Panc1 (cell line): Measurements from ENCODE around the gene SDCBP2. TPM values are rescaled to one million over a fixed set of nuclear protein-coding genes. Genes with fewer than 3 reads are reported as not detected.

Experiments used
- ATAC-seq: fragments of 200-7000 bp; cut with Tn5 transposase; 2 replicates; pipeline ENCODE4 v1.9.1; 2020; ENCODE audit warnings: mild to moderate bottlenecking, moderate library complexity
- BruUV-seq: library from RNA; stranded (reverse); fragments of 400-500 nt; replicated peaks from 2 replicates; lab custom pipeline; 2021; lab: Mats Ljungman, UMichigan
- CTCF ChIA-PET: fragments of 300-600 bp; sonication (Branson Sonifier 250); formaldehyde crosslinking; loops from one replicate; lab custom pipeline; 2022; ENCODE audit warnings: antibody characterized with exemption; lab: Charles Lee
- POLR2A ChIA-PET: fragments of 300-600 bp; sonication (Branson Sonifier 250); formaldehyde crosslinking; loops from one replicate; lab custom pipeline; 2022; ENCODE audit warnings: antibody characterized with exemption; lab: Charles Lee
- DNase-seq: peaks from one replicate; pipeline ENCODE4 v3.0.0-alpha.2; 2010; ENCODE audit warnings: low read depth, low spot score
- H3K27ac ChIP-seq: 2 replicates; pipeline ENCODE4 v1.5.1; 2011; ENCODE audit warnings: mild to moderate bottlenecking, low read length, inconsistent platforms
- H3K27me3 ChIP-seq: fragments of 200-500 bp; sonication (Bioruptor generic); 2 replicates; pipeline ENCODE4 v1.6.0; 2014; ENCODE audit warnings: low read length, inconsistent platforms; ENCODE audit not compliant: control insufficient read depth, insufficient read depth
- H3K36me3 ChIP-seq: fragments of 200-500 bp; sonication (Bioruptor generic); 2 replicates; pipeline ENCODE4 v1.5.1; 2014; ENCODE audit warnings: inconsistent platforms, mild to moderate bottlenecking, low read length, moderate library complexity; ENCODE audit not compliant: control insufficient read depth, insufficient read depth
- H3K4me1 ChIP-seq: 2 replicates; pipeline ENCODE4 v1.5.1; 2011; ENCODE audit warnings: inconsistent platforms, mild to moderate bottlenecking, low read length, moderate library complexity; ENCODE audit not compliant: control insufficient read depth, insufficient read depth
- H3K4me3 ChIP-seq, 2 experiments: 2 replicates each; pipeline ENCODE4 v1.5.1; 2011 to 2012; ENCODE audit warnings: low read depth in 2 of 2, low read length in 2 of 2, mild to moderate bottlenecking in 2 of 2, inconsistent platforms in 1 of 2, moderate library complexity in 1 of 2
- H3K9me3 ChIP-seq: fragments of 200-500 bp; sonication (Bioruptor generic); 2 replicates; pipeline ENCODE4 v1.5.1; 2014; ENCODE audit warnings: low read depth, mild to moderate bottlenecking, inconsistent platforms, low read length, moderate library complexity; ENCODE audit not compliant: control insufficient read depth, insufficient read depth
- CTCF ChIP-seq: fragments of 450-650 bp; IDR thresholded peaks from 2 replicates; pipeline ENCODE4 v1.5.1; 2017; ENCODE audit warnings: mild to moderate bottlenecking
- POLR2AphosphoS5 ChIP-seq: IDR thresholded peaks from 2 replicates; pipeline ENCODE4 v1.6.1; 2012; ENCODE audit warnings: mild to moderate bottlenecking, low read depth, low read length, moderate library complexity
- SIN3A ChIP-seq: IDR thresholded peaks from 2 replicates; pipeline ENCODE4 v1.6.1; 2012; ENCODE audit warnings: low read depth, mild to moderate bottlenecking, low read length, moderate library complexity, borderline replicate concordance; ENCODE audit not compliant: insufficient read depth
- TCF7L2 ChIP-seq: IDR thresholded peaks from 2 replicates; pipeline ENCODE4 v1.6.1; 2011; ENCODE audit warnings: mild to moderate bottlenecking, low read depth, low read length, inconsistent platforms
- in situ Hi-C: cut with HindIII; loops from 2 replicates; pipeline ENCODE4 v1.10.0; 2016; ENCODE audit warnings: low sequenced_read_pairs, low pct_unique_long_range_greater_than_20kb
- intact Hi-C: fragments of 100-400 bp; cut with micrococcal nuclease; formaldehyde crosslinking; loops from one replicate; pipeline ENCODE4 v1.10.0; 2022; ENCODE audit not compliant: unreplicated experiment
- total RNA-seq: library from RNA; stranded (reverse); gene quantifications from one replicate; pipeline ENCODE4 v1.2.1, GENCODE V29; 2021; ENCODE audit not compliant: unreplicated experiment
- TF ChIP-seq, protein P1 (sequence below), 2 experiments: IDR thresholded peaks; 2 replicates each; pipeline ENCODE4 v1.6.1; 2011 to 2012; ENCODE audit warnings: low read depth in 2 of 2, control low read depth in 1 of 2, low read length in 1 of 2, mild to moderate bottlenecking in 1 of 2, moderate library complexity in 1 of 2; ENCODE audit not compliant: insufficient read depth in 1 of 2

The SDCBP2 gene
- total RNA-seq, 1 experiment from 2014 or later = 1.8 TPM

DNA sequence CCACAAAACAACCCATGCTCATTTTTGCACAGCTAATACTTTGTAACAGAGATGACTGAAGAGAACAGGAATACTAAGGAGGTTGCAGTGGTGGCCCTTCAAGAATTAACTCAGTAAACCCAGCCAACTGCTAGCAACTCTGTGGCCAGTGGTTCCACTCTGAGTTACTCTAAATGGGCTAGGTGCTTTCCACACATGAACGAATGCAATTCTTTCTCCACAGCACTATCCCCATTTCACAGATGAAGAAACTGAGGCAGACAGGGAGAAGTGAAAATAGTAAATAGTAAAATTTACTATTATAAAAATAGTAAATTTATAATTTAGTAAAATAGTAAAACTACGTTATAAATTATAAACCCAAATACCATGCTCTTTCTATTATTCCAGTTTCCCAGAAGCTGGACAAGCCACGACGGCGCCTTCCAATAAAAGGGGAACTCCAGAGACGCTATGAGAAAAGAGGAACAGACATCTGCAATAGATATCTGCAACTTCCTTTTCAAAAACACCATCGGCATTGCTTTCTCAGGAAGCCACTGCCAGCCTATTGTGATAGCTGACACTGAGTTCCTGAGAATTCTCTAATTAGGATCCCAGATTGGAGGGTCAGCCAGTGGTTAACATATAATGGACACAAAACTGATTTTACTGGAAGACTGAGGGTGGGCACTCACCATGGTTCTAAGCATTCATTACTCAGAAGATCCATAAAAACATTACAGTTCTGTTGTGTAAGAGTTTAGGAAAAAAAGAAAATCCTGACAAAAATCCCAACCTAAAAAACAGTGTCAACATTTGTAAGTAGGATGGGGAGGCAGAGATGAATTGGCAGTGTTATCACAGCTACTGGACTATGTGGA, 47.7 kb upstream of the SDCBP2 start:
- intact Hi-C loops (loop anchor here (10.0 kb wide), 1 partner anchor 58 kb away; no protein-coding TSS in a partner anchor), in situ Hi-C loops (no loop called here)
- Histone ChIP-seq H3K27me3 (no peaks in the 10 kb centered on the region), H3K4me1 (peaks cover 73% of the 10 kb centered on the region), H3K27ac (peak overlapping the region; percentile 76; the same call in 1 of the 2 replicates), H3K4me3 (no peak overlapping the region), H3K36me3 (peaks cover 14% of the 10 kb centered on the region), H3K9me3 (no peaks in the 10 kb centered on the region)
- BruUV-seq = no TSS peak
- ChIA-PET POLR2A (interaction anchor here (0.6 to 0.7 kb wide), 3 partner anchors 11 to 27 kb away, joined by 3 to 7 read pairs (median 5); no protein-coding TSS in a partner anchor), CTCF (no interaction called here)
- DNase-seq = no peak
- TF ChIP-seq POLR2AphosphoS5 (no peak), TCF7L2 (no peak), CTCF (no peak)
- TF ChIP-seq, protein P1, sequence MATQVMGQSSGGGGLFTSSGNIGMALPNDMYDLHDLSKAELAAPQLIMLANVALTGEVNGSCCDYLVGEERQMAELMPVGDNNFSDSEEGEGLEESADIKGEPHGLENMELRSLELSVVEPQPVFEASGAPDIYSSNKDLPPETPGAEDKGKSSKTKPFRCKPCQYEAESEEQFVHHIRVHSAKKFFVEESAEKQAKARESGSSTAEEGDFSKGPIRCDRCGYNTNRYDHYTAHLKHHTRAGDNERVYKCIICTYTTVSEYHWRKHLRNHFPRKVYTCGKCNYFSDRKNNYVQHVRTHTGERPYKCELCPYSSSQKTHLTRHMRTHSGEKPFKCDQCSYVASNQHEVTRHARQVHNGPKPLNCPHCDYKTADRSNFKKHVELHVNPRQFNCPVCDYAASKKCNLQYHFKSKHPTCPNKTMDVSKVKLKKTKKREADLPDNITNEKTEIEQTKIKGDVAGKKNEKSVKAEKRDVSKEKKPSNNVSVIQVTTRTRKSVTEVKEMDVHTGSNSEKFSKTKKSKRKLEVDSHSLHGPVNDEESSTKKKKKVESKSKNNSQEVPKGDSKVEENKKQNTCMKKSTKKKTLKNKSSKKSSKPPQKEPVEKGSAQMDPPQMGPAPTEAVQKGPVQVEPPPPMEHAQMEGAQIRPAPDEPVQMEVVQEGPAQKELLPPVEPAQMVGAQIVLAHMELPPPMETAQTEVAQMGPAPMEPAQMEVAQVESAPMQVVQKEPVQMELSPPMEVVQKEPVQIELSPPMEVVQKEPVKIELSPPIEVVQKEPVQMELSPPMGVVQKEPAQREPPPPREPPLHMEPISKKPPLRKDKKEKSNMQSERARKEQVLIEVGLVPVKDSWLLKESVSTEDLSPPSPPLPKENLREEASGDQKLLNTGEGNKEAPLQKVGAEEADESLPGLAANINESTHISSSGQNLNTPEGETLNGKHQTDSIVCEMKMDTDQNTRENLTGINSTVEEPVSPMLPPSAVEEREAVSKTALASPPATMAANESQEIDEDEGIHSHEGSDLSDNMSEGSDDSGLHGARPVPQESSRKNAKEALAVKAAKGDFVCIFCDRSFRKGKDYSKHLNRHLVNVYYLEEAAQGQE (IDR thresholded peaks at IDR 0.05; ENCODE audit: insufficient read depth in 1 of 2, low read depth in 2 of 2, low read length in 1 of 2) = no peak
- no peak for ATAC-seq

- H3K4me3 ChIP-seq = no peak overlapping the region
- TF ChIP-seq SIN3A = no peak
- TF ChIP-seq, protein P1 (IDR thresholded peaks at IDR 0.05; ENCODE audit: insufficient read depth in 1 of 2, low read depth in 2 of 2, low read length in 1 of 2) = no peak
- TF ChIP-seq TCF7L2 = no peak
- TF ChIP-seq POLR2AphosphoS5 = no peak; the same call in 1 of the 2 replicates
- TF ChIP-seq CTCF = no peak
- H3K36me3 ChIP-seq = peaks cover 14% of the 10 kb centered on the region
- ChIA-PET POLR2A (interaction anchor here (0.6 kb wide), 1 partner anchor 10 kb away, joined by 3 read pairs; no protein-coding TSS in a partner anchor), CTCF (no interaction called here)
- in situ Hi-C loops = no loop called here
- DNase-seq (no peak), ATAC-seq (no peak)
- BruUV-seq = no TSS peak
- intact Hi-C loops = loop anchor here (10.0 kb wide), 1 partner anchor 59 kb away; no protein-coding TSS in a partner anchor
- H3K9me3 ChIP-seq = no peaks in the 10 kb centered on the region
- H3K4me1 ChIP-seq = peaks cover 72% of the 10 kb centered on the region
- no peaks in the 10 kb centered on the region for H3K27me3 ChIP-seq
- peak overlapping the region; percentile 21; the same call in 1 of the 2 replicates for H3K27ac ChIP-seq
Observed at GRCh38 chr20:1376007-1376406, 47.1 kb upstream of the SDCBP2 start.
